GM18511 (cell line): ENCODE data around the gene KHSRP.
"Not testable (repeated sequence)": the region's sequence is repeated elsewhere in the genome, so short reads cannot be mapped to it uniquely, and the experiment has no call there.

Source experiments
- ATAC-seq: cut with Tn5 transposase; IDR thresholded peaks from one replicate; pipeline ENCODE4 v1.9.1; 2021; ENCODE audit warnings: mild to moderate bottlenecking, moderate library complexity; ENCODE audit not compliant: unreplicated experiment

The KHSRP gene

DNA sequence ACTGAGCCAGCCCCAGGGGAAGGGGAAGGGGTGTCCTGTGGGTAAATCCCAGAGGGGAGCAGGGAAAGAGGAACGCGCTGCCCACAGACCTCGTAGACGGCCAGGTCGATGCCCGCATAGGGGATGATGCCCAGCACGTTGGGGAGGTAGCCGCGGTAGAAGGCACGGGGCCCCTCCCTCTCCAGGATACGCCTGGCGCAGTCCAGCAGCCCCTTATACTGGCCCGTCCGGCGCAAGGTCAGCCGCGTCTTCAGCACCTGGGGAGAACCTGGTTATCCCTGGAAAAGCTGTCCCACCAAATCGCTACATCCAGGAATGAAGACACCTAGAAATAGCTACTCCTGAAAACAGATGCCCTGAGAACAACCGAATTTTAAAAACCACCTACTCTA, 27.6 kb upstream of the KHSRP start:
- no peak for ATAC-seq

DNA sequence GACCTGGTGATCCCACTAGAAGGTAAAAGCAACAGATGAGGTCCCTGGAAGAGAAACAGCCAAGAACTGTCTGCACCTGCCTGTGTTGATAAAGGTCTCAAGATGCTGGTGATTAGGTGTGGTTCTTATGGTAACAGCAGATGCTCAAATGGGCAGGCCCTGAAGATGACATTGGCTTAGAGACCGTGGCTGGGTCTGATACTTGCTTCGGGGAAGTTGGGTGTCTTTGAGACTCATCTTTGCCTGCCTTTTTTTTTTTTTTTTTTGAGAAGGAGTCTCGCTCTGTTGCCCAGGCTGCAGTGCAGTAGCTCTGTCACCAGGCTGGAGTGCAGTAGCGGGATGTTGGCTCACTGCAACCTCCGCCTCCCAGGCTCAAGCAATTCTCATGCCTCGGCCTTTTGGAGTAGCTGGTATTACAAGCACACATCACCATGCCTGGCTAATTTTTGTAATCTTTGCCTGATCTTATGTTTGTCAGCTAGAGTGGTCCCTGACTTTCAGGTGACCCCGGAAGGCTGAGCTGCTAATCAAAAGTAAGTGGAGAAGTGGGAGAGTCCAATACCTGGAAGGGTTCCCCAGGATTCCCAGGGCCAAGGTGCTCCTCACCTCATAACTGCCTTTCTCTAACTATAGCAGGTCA, 27.1 kb upstream of the KHSRP start:
- no peak for ATAC-seq

DNA sequence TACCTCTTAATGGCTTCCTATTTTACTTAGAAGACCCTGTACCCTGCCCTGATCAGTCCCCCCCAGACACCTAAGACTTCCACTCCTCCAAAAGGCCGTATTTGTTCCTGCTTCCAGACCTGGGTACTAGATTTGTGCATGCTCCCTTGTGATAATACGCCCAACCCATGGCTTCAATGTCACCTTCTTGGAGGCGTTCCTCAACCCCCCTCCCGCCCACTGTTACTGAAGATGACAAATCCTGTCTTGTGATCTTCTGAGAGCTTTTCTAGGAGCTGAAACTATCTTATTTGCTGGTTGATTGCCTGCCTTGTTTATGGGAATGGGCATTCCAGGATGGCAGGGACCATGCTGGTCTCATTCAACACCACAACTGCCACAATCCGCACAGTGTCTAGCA, 25.6 kb upstream of the KHSRP start:
- ATAC-seq: no peak

DNA sequence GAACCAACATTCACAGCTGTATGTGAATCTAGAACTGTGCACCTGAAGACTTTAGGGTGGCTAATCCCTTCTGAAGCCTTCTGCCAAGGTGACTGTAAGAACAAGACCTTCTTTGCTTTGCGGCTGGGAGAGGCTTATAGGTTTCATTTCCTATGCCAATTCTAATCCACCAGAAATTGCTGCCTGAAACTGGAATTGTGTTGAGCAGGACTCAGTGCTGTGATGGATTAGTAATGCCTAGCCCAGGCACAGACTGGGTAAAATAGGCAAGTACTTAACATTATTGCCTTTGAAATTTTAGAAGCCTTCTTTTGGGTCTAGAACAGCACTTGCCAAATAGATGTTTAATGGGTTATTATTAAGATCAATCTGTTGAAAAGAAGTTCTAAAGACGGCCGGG, 23.4 kb upstream of the KHSRP start:
- no peak for ATAC-seq

DNA sequence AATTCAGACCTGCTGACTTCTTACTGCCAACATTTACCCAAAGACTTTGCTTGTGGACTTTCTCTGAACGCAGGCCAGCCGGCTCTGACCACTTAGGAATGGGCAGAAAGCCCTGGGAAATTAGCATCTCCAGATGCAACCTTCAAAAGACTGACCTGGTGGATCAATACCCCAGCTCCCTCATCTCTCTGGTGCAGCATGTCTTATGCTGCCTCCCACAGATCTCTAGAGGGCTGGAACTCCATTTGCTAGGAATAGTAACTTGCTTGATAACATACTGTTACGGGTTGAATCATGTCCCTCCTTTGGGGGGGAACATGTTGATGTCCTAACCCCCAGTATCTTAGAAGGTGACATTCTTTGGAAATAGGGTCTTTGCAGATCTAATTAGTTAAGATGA, 21.8 kb upstream of the KHSRP start:
- ATAC-seq: no peak

DNA sequence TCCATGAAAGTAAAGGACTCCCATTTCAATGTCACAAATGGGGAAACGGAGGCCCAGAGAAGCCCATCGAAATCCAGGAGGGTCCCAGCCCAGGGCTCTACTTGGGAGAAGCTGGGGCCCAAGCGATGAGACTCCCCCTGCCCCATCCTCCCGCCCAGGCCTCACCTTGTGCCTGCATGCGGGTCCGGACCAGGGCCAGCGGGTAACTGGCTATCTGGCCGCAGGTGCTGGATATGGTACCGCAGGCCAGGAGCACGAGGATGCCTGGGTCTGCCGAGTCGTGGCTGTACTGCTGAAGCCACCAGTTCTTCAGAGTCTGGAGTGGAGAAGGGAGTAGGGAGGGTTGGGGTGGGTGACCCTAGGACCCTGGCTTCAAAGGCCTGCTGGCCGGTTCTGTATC, 19.4 kb upstream of the KHSRP start:
- no peak for ATAC-seq

DNA sequence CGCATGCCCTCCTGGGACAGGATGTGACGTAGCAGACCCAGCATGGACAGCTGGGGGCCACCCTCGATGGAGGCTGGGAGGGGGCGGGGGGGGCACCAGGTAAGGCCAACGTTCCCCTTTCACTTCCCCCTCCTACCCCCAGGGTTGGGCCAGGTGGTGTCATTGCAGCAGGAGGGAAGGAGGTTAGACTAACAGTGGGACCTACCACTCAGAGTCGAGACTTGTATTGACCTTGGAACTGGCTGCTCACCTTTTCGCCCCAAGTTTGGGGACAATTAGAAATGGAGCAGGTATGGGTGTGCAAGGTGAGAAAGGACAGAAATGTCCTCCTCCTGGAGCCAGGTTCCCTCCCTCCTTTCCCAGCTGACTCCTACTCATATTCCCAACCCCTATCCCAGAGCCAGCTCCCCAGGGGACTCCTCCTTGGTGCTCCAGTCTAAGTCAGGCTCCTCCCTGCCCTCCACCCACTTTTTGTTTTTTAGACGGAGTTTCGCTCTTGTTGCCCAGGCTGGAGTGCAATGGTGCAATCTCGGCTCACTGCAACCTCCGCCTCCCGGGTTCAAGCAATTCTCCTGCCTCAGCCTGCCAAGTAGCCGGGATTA, 17.6 kb upstream of the KHSRP start:
- no peak for ATAC-seq

DNA sequence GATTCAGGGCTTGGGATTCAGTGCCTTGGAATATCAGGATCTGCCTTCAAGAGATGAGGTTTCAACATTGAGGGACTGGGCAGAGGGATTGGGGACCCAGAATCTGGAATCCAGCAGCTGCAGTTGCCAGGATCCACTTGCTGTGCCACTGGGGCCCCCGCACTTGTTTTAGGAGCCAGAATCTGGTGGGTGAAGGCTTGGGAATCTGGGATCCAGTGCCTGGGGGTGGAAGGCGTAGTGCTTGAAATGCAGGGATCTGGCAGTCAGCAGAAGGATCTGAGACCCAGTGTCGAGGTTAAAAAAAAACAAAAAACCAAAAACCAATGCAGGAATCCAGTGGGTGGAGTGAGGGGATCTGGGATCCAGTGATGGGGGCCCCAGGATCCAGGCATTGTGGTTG, 16.3 kb upstream of the KHSRP start:
- ATAC-seq: no peak

DNA sequence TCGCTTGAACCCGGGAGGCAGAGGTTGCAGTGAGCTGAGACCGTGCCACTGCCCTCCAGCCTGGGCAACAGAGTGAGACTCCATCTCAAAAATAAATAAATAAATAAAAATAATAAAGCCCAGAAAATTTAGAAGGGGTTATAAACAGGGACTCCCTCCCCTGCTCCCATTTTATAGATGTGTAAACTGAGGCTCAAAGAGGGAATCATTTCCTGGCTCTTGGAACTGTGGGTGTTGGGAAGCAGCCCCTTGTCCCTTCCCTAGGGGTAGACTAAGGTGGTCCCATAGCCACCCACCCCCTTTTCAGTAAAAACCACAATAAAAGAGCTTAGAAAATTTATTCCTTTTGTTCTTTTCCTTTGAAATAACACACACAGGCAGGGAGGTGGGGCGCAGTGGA, 15.1 kb upstream of the KHSRP start:
- no peak for ATAC-seq

DNA sequence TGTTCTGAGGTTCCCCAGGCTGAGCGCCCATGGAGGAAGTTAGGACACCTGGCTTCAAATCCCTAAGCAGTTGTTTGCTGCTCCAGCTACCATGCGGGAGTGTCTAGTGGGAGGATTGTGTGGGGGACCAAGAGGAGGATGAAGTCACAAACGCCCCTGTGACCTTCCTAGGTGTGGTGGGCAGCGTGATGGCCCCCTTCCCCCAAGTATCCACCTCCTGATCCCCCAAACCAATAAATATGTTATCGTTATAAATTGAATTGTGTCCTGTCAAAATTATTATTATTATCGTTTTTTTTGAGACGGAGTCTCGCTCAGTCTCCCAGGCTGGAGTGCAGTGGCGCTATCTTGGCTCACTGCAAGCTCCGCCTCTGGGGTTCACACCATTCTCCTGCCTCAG, 9.1 kb upstream of the KHSRP start, which contains the start of gene SLC25A41:
Gene SLC25A41 (minus strand): TSS at position 101 of the 400 bp plus-strand sequence. CDS start 70 bp downstream, at position 31.
- ATAC-seq: no peak

DNA sequence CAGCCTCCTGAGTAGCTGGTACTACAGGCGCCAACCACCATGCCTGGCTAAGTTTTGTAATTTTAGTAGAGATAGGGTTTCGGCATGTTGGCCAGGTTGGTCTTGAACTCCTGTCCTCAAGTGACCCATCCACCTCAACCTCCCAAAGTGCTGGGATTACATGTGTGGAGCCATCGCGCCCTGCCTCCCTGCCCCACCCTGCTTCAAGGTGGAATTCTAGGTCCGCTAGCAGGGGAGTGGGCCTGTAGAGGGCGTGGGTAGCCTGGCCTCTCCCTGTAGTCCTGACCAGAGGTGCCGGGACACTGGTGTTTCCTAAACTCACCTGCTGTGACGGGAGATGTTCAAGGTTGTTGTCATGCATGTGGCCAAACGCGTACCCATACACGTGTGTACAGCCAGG, 8.6 kb upstream of the KHSRP start:
- no peak for ATAC-seq

DNA sequence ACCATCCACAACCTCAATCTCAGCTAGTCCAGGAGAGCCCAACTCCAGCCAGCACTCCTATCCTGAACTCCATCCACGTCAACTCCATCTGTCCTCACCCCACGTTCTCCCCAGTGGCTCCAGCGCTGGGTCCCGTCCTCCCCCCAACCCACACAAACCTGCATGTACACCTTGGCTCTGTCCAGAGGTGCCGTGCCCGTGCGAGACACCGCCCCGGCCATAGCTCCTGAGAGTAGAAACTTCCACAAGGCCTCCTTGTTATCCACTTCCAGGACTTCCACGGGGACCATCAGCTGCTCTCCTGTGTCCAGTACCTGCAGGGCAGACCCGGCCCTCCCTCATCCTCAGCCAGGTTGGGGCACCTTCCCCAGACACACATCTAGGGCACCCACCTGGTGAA, 7.3 kb upstream of the KHSRP start:
- no peak for ATAC-seq

DNA sequence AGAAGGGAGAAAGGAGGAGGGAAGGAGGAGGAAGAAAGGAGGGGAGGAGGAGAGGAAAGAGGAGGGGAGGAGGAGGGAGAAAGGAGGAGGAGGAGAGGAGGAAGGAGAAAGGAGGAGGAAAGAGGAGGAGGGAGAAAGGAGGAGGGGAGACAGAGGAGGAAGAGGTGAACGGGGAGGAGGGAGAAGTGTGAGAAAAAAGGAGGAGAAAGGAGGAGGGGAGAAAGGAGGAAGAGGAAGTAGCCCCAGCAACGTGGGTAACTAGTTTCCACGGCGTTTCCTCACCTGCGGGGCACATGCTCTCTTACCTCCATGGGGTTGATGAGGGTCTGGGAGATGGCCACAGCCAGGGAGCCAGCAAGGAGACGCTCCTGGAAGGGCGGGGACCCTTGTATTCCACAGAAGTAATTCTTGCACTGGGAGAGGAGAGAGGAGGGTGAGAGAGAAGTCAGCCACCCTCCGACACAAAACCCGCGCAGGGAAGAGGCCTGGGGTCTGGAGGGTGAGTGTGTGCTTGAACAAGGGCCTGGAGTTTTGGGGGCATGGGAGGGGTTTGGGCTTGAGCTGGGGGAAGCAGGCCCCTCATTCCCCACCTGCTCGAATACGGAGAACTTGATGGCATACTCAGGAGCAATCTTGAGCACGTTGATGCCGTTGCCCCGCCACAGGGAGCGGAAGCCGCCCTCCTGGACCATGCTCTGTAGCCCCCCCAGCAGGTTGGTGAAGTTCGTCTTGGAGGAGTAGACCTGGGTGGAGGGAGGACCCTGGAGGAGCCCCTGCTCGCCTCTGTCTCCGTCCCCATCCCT, 5.0 kb upstream of the KHSRP start:
- ATAC-seq: no peak

DNA sequence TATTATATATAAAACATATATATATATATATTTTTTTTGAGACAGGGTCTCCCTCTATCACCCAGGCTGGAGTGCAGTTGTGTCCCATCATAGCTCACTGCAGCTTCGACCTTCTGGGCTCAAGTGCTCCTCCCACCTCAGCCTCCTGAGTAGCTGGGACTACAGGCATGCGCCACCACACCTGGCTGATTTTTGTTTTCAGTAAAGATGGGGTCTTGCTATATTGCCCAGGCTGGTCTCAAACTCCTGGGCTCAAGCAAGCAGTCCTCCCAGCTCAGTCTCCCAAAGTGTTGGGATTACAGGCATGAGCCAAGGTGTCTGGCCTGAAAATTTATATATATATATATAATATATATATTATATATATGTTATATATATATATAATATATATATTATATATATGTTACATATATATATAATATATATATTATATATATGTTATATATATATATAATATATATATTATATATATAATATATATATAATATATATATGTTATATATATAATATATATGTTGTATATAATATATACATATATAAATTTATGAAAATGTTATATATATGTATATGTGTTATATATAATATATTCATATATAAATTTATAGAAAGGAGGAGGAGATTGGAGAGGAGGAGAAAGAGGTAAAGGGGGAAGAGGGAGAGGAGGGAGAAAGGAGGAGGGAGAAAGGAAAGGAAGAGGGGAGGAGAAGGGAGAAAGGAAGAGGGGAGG, 4.2 kb upstream of the KHSRP start:
- ATAC-seq: not testable (repeated sequence)

DNA sequence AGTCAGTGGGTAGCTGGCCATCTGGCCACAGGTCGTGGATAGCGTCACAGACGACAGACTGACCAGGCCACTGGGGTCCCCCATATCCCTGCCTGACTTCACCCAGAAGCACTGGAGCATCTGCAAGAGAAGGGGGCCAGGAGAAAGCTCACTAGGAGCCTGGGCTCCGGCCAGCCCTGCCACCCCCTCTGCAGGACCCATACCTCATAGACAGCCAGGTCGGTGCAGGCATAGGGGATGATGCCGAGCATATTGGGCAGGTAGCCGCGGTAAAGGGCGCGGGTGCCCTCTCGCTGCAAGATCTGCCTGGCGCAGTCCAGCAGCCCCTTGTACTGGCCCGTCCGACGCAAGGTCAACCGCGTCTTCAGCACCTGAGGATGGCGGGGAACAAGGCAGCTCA, 2.5 kb upstream of the KHSRP start:
- ATAC-seq: no peak

DNA sequence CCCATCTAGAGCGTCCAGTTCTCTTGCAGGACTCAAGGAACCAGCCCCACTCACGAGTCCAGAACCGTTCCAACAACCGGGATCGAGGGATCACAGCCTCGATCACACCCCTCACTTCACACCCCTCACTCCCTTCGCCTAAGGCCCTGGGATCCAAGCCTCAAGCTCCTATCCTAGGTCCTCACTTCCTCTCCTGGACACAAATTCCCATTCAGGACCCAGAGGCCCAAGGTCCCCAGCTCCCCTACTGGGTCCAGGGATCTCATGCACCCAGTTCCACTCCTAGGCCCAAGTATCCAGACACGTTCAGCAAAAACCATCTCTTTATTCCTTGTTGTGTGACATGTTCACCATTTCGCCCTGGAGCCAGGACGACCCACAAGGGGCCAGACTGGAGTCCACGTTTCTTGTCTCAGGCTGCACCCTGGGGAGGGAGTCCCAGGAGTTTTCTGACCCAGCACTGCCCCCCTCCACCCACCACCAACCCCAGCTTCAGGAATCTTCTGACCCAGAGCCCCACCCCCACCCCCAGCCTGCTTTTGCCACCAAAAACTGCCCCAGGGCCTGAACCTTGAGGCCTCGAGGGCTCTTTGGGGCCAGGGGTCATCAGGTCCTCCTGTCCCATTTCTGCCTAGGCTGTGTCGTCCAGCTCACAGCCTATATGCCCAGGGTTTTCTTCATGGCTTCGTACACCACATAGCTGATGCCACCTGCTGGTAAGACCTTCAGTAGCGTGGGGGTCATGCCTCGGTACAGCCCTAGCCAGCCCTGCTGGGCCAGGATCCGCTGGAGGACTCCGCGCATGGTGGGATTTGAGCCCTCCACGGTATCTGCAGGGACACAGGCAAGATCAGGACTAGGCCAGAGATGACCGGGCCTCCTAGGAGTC, 1.4 kb upstream of the KHSRP start:
- ATAC-seq: no peak

DNA sequence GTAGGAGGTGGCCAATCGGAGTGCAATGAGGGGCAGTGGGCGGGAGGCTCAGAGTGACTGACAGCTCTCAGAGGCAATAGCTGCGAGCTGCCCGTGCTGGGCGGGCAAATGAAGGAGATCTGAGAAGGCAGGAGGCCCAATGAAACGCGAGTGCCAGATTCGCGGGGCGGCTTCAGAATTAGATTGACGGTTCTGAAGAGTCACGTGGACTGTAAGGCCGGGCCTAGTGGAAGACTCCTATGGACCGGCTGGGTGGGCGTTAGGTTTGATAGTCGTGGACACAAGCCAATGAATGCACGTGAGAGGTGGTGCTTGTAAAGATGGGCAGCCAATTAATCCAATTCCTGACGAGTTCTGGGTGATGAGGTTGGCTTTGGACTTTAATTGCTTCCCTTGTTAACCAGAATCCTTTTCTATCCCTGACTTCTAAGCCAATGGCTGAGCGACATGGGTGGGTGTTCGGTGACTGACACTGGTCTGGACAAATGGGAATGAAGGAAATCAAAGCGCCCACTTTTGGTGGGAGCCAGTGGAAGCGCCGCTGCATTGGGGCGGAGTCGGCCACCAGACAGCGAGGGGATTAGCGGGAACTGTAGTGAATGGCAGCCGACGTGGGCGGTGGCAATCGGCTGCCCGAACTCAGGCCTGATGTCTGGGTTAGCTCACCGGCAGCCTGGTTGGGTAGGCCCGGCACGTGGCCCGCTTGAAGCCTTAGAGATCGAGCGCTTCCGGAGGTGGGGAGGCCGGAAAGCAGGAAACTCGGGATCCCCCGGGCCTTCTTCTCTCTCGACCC, 524 bp upstream of the KHSRP start:
- ATAC-seq: peak; percentile 89

DNA sequence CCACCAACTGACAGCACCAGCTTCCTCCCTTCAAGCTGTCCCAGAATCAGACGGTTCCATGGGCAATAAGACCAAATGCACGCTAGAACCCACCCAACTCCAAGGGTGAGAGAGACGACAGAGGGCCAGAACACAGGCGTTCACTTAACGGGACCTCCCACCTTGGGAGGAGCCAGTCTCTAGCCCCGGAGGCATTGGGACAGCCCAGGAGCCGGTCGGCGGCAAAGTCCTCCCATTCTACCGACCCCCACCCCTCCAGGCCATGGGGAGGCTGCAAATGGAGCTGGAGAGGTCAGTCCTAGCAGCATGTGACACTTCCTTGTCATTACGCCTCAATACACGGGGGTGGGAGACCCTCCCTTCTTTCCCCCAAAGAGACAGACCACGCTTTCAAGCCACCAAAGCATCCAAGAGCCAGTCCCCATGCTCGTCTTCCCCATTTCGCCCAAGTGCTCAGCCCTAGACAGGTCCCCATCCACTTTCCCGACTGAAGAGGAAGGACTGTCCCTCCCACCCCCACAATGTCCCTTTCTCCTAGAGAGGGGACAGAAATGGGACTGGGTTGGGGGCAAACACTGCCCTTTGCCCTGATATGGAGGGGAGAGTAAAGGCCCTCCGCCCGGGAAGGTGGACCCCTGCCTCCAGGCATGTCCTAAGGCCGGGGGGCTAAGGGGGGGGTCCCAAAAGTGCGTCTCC, 964 bp downstream of the KHSRP start:
- ATAC-seq: no peak
